NB4 (cell line): ENCODE measurements around the gene CCL27.
A peak's percentile ranks its signal among the peaks of the same experiment; 100 is the strongest.

ENCODE experiments used
- DNase-seq: peaks from one replicate; pipeline ENCODE4 v3.0.0; 2010; ENCODE audit warnings: low read depth
- H3K4me3 ChIP-seq: one replicate; pipeline ENCODE4 v1.5.1; 2011; ENCODE audit warnings: mild to moderate bottlenecking, low read depth, low read length, moderate library complexity
- MYC ChIP-seq: IDR thresholded peaks from 2 replicates; pipeline ENCODE4 v1.6.1; 2011; ENCODE audit warnings: low read depth, low read length
- POLR2A ChIP-seq: IDR thresholded peaks from 2 replicates; pipeline ENCODE4 v1.6.1; 2011; ENCODE audit warnings: mild to moderate bottlenecking; ENCODE audit not compliant: insufficient read length; ENCODE audit errors: extremely low read depth
- TF ChIP-seq, protein P1 (sequence below): IDR thresholded peaks from 2 replicates; pipeline ENCODE4 v1.6.1; 2011; ENCODE audit warnings: low read depth, low read length
- TF ChIP-seq, protein P2 (sequence below): IDR thresholded peaks from one replicate; pipeline ENCODE4 v1.5.1; 2012; ENCODE audit warnings: low read depth, low read length

Gene CCL27

DNA sequence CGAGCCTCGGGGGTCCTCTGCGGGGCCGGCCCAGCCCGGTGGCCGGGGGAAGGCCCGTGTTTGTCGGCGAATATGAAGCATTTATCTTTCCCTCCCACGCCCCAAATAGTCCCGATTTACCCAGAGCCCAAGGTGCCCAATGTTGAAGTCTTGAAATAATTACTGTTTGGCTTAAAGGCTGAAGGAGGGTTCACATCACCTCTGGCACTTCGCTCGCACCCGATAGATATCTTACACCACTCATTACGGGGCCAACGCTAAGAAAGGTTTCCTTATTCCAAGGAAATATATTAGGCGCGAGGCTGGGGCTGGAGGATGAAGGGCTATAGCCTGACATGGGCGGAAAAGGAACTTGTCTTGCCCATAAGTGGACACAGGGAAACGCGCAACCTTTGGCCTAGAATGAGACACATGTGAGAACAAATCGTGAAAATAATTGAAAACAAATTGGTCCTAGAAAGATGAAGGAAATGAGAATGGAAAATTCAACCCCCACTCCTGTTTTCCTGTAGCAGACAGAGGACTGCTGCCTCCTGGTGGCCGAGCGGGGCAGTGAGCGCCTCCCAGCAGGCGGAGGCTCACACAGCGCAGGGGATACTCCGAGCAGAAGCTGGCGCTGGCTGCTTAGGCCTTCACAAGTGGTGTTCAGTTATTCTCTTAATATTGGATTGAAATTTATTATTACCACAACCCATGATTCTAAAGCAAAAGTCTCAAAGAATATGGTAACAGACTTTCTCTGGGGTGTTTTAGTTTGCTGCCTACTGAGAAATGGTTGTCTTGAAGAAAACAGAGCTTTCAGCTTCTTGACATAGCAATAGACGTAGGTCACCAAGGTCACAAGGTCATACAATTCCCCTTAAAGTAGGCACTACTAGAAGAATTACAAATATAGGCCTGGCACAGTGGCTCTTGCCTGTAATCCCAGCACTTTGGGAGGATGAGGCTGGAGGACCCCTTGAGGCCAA, 39.6 kb upstream of the CCL27 start:
- TF ChIP-seq MYC = no peak
- TF ChIP-seq, protein P1, sequence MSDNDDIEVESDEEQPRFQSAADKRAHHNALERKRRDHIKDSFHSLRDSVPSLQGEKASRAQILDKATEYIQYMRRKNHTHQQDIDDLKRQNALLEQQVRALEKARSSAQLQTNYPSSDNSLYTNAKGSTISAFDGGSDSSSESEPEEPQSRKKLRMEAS = 0 out of 2 replicates have a peak, but pooled peaks have one; percentile 10
- TF ChIP-seq, protein P2, sequence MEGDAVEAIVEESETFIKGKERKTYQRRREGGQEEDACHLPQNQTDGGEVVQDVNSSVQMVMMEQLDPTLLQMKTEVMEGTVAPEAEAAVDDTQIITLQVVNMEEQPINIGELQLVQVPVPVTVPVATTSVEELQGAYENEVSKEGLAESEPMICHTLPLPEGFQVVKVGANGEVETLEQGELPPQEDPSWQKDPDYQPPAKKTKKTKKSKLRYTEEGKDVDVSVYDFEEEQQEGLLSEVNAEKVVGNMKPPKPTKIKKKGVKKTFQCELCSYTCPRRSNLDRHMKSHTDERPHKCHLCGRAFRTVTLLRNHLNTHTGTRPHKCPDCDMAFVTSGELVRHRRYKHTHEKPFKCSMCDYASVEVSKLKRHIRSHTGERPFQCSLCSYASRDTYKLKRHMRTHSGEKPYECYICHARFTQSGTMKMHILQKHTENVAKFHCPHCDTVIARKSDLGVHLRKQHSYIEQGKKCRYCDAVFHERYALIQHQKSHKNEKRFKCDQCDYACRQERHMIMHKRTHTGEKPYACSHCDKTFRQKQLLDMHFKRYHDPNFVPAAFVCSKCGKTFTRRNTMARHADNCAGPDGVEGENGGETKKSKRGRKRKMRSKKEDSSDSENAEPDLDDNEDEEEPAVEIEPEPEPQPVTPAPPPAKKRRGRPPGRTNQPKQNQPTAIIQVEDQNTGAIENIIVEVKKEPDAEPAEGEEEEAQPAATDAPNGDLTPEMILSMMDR = peak; percentile 100
- peak; percentile 86 for DNase-seq
- peak overlapping the region; percentile 22 for H3K4me3 ChIP-seq

DNA sequence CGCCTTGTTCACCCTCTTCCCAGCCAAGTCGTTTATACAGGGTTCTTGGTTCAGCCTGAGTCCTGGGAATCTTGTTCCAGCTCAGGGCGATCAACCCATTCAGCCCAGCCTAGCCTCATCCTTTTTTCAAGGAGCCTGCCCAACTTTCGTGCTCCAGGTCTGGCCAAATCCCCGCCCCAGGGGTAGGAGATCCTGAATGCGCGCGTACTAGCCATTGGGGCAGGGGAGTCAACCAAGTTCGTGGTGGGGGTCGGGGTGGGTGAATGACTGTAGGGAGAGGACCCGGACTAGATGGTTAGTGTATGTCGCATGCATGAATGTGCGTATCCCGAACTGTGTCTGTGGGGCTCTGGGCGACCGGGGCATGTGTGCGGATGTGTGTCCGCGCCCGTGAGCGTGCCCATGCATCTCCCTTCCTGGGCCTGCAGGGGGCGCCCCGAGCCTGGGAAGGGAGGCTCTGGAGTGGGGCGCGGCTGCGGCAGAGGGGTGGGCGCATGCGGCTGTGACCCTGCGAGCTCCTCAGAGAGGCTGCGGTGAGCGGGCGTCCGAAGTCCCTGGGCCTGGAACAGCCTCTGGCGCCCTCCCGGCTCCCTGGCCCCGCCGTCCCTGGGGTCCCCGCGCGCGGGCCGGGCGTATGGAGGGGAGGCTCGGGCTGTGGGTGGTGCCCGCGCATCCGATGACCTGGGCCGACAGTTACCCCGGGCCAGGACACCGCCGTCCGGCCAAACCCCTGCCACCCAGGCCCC, 38.7 kb upstream of the CCL27 start:
- peak; percentile 83 for DNase-seq
- TF ChIP-seq POLR2A = no peak
- TF ChIP-seq, protein P2 = peak; percentile 95
- TF ChIP-seq, protein P1 = peak; percentile 16; the same call in 1 of the 2 replicates

DNA sequence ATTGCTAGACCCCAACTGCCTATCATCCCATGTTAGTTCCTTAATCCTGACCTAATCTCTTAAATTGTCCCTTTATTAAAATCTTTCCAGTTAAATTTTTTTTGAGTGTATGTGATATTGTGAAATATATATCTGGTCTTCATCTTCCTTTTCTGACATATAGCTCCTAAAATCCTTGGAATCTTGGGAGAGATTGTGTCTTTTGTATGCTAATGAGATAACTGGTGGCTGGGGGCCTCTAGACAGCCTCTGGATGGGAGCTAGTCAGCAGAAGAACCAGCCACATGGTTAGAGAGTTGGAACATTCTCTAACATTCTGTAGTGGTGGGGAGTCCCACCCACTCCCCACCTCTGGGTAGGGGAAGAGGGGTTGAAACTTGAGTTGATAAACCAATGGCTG, 32.4 kb upstream of the CCL27 start:
- DNase-seq = no peak
- no peak overlapping the region for H3K4me3 ChIP-seq
- TF ChIP-seq, protein P2 = no peak
- TF ChIP-seq MYC = no peak
- TF ChIP-seq, protein P1 = no peak
- TF ChIP-seq POLR2A = no peak

More for the DNA sequence above, 38.7 kb upstream of the CCL27 start:
- no peak overlapping the region for H3K4me3 ChIP-seq

DNA sequence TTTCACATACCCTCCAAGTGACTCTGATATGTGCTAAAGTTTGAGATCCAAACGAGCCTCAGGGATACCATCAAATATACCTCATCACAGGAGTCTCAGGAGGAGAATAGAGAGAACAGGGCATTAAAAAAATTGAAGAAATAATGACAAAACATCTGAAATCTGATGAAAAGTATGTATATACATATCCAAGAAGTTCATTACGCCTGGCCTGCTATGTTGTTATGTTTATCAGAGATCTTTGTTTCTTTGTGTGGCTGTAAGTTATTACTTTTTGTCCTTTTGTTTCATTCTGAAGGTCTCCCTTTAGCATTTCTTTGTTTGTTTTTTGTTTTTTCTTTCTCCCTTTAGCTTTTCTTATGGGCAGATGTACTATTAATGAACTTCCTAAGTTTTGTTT, 31.1 kb upstream of the CCL27 start:
- TF ChIP-seq POLR2A = no peak
- TF ChIP-seq, protein P2 = no peak
- TF ChIP-seq MYC = no peak
- TF ChIP-seq, protein P1 = no peak

DNA sequence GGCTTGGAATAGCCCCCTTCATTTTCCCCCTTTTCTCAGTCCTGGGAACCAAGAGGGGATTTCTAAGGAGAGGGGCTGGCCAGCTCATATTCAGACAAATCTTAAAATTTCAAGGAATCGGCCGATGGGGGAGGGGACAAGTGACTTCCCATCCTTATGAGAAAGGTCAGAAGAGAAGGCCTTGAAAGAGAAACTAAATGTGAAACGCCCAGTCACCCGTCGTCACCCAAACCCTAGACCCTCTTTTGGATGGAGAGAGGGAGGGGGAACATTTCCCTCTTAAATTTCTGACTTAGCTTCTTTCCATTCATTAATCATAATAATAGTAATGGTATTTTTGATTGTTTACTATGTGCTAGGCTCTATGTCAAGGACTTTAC, 29.5 kb upstream of the CCL27 start:
- no peak for TF ChIP-seq MYC
- TF ChIP-seq, protein P2 = no peak
- no peak for TF ChIP-seq POLR2A
- TF ChIP-seq, protein P1 = no peak
- DNase-seq = no peak
- no peak overlapping the region for H3K4me3 ChIP-seq

More for the DNA sequence above, 31.1 kb upstream of the CCL27 start:
- no peak overlapping the region for H3K4me3 ChIP-seq
- DNase-seq = no peak
